HCT116 (cell line): ENCODE data around the gene STXBP5. TPM values are rescaled to one million over a fixed set of nuclear protein-coding genes. Genes with fewer than 3 reads are reported as not detected.

Source experiments
- ATAC-seq: fragments of 200-7000 bp; cut with Tn5 transposase; 2 replicates; pipeline ENCODE4 v1.9.1; 2020; ENCODE audit warnings: mild to moderate bottlenecking, moderate library complexity
- BruUV-seq: library from RNA; stranded (reverse); fragments of 400-500 nt; replicated peaks from 2 replicates; lab custom pipeline; 2021; lab: Mats Ljungman, UMichigan
- CTCF ChIA-PET: fragments of 300-600 bp; sonication (Branson Sonifier 250); formaldehyde crosslinking; loops from one replicate; lab custom pipeline; 2021; ENCODE audit warnings: antibody characterized with exemption; lab: Charles Lee
- POLR2A ChIA-PET: fragments of 300-600, 350-600 bp; sonication (Branson Sonifier 250); formaldehyde crosslinking; loops from one replicate; lab custom pipeline; 2021; ENCODE audit warnings: antibody characterized with exemption; lab: Charles Lee
- RAD21 ChIA-PET, 2 experiments: fragments of 300-600 bp; sonication (Branson Sonifier 250); formaldehyde crosslinking; loops; one replicate each; lab custom pipeline; 2023; ENCODE audit warnings: low total read pairs in 2 of 2; ENCODE audit not compliant: uncharacterized antibody in 2 of 2, unreplicated experiment in 2 of 2, low non-redundant PET in 1 of 2; lab: Charles Lee
- DNase-seq: peaks from one replicate; pipeline ENCODE4 v3.0.0-alpha.2; 2010; ENCODE audit warnings: low read depth, low spot score
- H2AFZ ChIP-seq: fragments of 200-600 bp; shearing (Covaris generic), sonication (generic); 2 replicates; pipeline ENCODE4 v1.6.1; 2017; ENCODE audit warnings: low read depth, mixed run types, mixed read lengths, antibody characterized with exemption, low read length; ENCODE audit not compliant: poor library complexity, severe bottlenecking
- H3K27ac ChIP-seq: 2 replicates; pipeline ENCODE4 v1.5.1; 2012; ENCODE audit warnings: low read depth, low read length
- H3K27me3 ChIP-seq: fragments of 200-600 bp; sonication (generic); 2 replicates; pipeline ENCODE4 v1.6.1; 2016; ENCODE audit warnings: mixed run types, low read length, mixed read lengths; ENCODE audit not compliant: insufficient read depth
- H3K36me3 ChIP-seq, 2 experiments: fragments of 200-500 bp in 1 of 2; fragments of 200-600 bp in 1 of 2; sonication (Bioruptor generic) in 1 of 2; sonication (generic) in 1 of 2; 2 replicates each; pipeline versions ENCODE4 v1.5.1 to v1.6.1; 2014 to 2016; ENCODE audit warnings: low read length in 2 of 2, inconsistent platforms in 1 of 2, mixed read lengths in 1 of 2, mixed run types in 1 of 2; ENCODE audit not compliant: insufficient read depth in 2 of 2, control insufficient read depth in 1 of 2
- H3K4me1 ChIP-seq, 2 experiments: fragments of 200-600 bp in 1 of 2; sonication (generic) in 1 of 2; 2 replicates each; pipeline versions ENCODE4 v1.5.1 to v1.6.1; 2012 to 2017; ENCODE audit warnings: low read length in 2 of 2, inconsistent platforms in 1 of 2, mild to moderate bottlenecking in 1 of 2, mixed read lengths in 1 of 2, mixed run types in 1 of 2, moderate library complexity in 1 of 2; ENCODE audit not compliant: insufficient read depth in 2 of 2, control insufficient read depth in 1 of 2
- H3K4me2 ChIP-seq: fragments of 200-600 bp; sonication (generic); 2 replicates; pipeline ENCODE4 v1.6.1; 2017; ENCODE audit warnings: mixed run types, low read length, mixed read lengths
- H3K4me3 ChIP-seq, 2 experiments: fragments of 200-600 bp in 1 of 2; sonication (generic) in 1 of 2; replicated peaks in 1 of 2; 2 replicates each; pipeline ENCODE4 v1.5.1; 2011 to 2016; ENCODE audit warnings: low read length in 2 of 2, control low read depth in 1 of 2, low read depth in 1 of 2, mild to moderate bottlenecking in 1 of 2, mixed read lengths in 1 of 2, mixed run types in 1 of 2
- H3K79me2 ChIP-seq: fragments of 200-600 bp; sonication (generic); 2 replicates; pipeline ENCODE4 v1.6.1; 2017; ENCODE audit warnings: mild to moderate bottlenecking, mixed run types, low read length, moderate library complexity, mixed read lengths; ENCODE audit not compliant: insufficient read depth
- H3K9ac ChIP-seq: fragments of 200-600 bp; sonication (generic); 2 replicates; pipeline ENCODE4 v1.6.1; 2016; ENCODE audit warnings: low read length, mixed read lengths
- H3K9me2 ChIP-seq: fragments of 200-600 bp; sonication (generic), shearing (Covaris generic); 2 replicates; pipeline ENCODE4 v1.6.1; 2017; ENCODE audit warnings: mixed run types, mild to moderate bottlenecking, moderate library complexity; ENCODE audit not compliant: insufficient read depth
- H3K9me3 ChIP-seq, 2 experiments: fragments of 200-500 bp in 1 of 2; fragments of 200-600 bp in 1 of 2; sonication (Bioruptor generic) in 1 of 2; sonication (generic) in 1 of 2; 2 replicates each; pipeline ENCODE4 v1.6.1; 2014 to 2017; ENCODE audit warnings: low read length in 2 of 2, mixed read lengths in 2 of 2, inconsistent platforms in 1 of 2, low read depth in 1 of 2, mild to moderate bottlenecking in 1 of 2, mixed run types in 1 of 2, moderate library complexity in 1 of 2; ENCODE audit not compliant: control insufficient read depth in 1 of 2, insufficient read depth in 1 of 2
- H4K20me1 ChIP-seq: fragments of 200-600 bp; sonication (generic), shearing (Covaris generic); 2 replicates; pipeline ENCODE4 v1.6.1; 2017; ENCODE audit warnings: mixed run types, mild to moderate bottlenecking, moderate library complexity; ENCODE audit not compliant: insufficient read depth
- CBX3 ChIP-seq: IDR thresholded peaks from 2 replicates; pipeline ENCODE4 v1.6.1; 2012; ENCODE audit warnings: low read depth
- CEBPB ChIP-seq: IDR thresholded peaks from 2 replicates; pipeline ENCODE4 v1.6.1; 2012; ENCODE audit warnings: low read depth
- EZH2 ChIP-seq: fragments of 200-600 bp; sonication (generic); IDR thresholded peaks from 2 replicates; pipeline ENCODE4 v1.6.1; 2017; ENCODE audit warnings: antibody characterized with exemption, mixed run types
- FOSL1 ChIP-seq: IDR thresholded peaks from 2 replicates; pipeline ENCODE4 v1.6.1; 2012; ENCODE audit warnings: low read depth
- JUND ChIP-seq: IDR thresholded peaks from 2 replicates; pipeline ENCODE4 v1.6.1; 2012
- POLR2AphosphoS5 ChIP-seq: IDR thresholded peaks from 2 replicates; pipeline ENCODE4 v1.6.1; 2011; ENCODE audit warnings: mild to moderate bottlenecking, low read depth, low read length, moderate library complexity
- REST ChIP-seq: IDR thresholded peaks from 2 replicates; pipeline ENCODE4 v1.6.1; 2012; ENCODE audit warnings: low read depth
- ZFX ChIP-seq: fragments of 450-650 bp; IDR thresholded peaks from 2 replicates; pipeline ENCODE4 v1.6.1; 2017
- ZNF274 ChIP-seq: fragments of 200-500 bp; sonication (Bioruptor generic); IDR thresholded peaks from 2 replicates; pipeline ENCODE4 v1.6.1; 2014; ENCODE audit warnings: mild to moderate bottlenecking, low read depth, low read length, inconsistent platforms
- intact Hi-C: fragments of 100-400 bp; cut with micrococcal nuclease; formaldehyde crosslinking; loops from 2 replicates; pipeline ENCODE4 v1.10.0; 2022
- total RNA-seq: library from RNA; stranded (reverse); gene quantifications from one replicate; pipeline ENCODE4 v1.2.1, GENCODE V29; 2021; ENCODE audit not compliant: unreplicated experiment
- TF ChIP-seq, protein P1 (sequence below), 3 experiments: fragments of 200-600 bp in 1 of 3; sonication (generic) in 1 of 3; IDR thresholded peaks in 2 of 3; conservative IDR thresholded peaks in 1 of 3; 2 replicates each; pipeline ENCODE4 v1.5.1; 2012 to 2017; ENCODE audit warnings: low read depth in 2 of 3, low read length in 2 of 3, antibody characterized with exemption in 1 of 3, borderline replicate concordance in 1 of 3, control low read depth in 1 of 3, mild to moderate bottlenecking in 1 of 3, mixed read lengths in 1 of 3, mixed run types in 1 of 3, moderate library complexity in 1 of 3; ENCODE audit not compliant: insufficient read depth in 1 of 3
- TF ChIP-seq, protein P2 (sequence below): IDR thresholded peaks from 2 replicates; pipeline ENCODE4 v1.6.1; 2012

The STXBP5 gene
- total RNA-seq, 1 experiment from 2014 or later: 12.6 TPM

DNA sequence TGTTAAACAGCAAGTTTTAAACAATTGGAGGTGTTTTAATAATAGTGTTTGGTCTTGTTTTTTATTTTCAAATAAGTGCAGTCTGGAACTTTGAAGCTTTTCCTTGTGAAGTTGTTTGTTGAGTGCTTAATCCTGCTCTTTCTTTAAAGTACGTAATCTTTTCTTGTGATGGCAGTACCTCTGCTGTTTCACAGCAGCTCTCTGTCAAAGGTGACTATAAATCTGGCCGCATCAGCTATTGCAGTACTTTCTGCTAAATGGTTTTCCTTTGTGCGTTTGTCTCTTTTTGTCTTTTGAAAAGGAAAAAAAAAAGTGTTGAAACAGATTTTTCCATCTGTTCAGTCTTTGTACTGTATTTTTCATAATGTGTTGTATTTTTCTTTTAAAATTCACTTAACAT is 12.7 kb downstream of the STXBP5 start:
- no peak for ATAC-seq
- H3K27ac ChIP-seq: no peak overlapping the region
- no peaks in the 10 kb centered on the region for H3K9me3 ChIP-seq
- no TSS peak for BruUV-seq
- H2AFZ ChIP-seq: no peak overlapping the region
- no peak overlapping the region for H3K4me3 ChIP-seq
- TF ChIP-seq CBX3 (no peak), JUND (no peak), EZH2 (no peak), ZNF274 (no peak), CEBPB (no peak), POLR2AphosphoS5 (no peak)
- TF ChIP-seq, protein P1, sequence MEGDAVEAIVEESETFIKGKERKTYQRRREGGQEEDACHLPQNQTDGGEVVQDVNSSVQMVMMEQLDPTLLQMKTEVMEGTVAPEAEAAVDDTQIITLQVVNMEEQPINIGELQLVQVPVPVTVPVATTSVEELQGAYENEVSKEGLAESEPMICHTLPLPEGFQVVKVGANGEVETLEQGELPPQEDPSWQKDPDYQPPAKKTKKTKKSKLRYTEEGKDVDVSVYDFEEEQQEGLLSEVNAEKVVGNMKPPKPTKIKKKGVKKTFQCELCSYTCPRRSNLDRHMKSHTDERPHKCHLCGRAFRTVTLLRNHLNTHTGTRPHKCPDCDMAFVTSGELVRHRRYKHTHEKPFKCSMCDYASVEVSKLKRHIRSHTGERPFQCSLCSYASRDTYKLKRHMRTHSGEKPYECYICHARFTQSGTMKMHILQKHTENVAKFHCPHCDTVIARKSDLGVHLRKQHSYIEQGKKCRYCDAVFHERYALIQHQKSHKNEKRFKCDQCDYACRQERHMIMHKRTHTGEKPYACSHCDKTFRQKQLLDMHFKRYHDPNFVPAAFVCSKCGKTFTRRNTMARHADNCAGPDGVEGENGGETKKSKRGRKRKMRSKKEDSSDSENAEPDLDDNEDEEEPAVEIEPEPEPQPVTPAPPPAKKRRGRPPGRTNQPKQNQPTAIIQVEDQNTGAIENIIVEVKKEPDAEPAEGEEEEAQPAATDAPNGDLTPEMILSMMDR (IDR thresholded peaks at IDR 0.05 in 2 of 3, conservative IDR thresholded peaks at IDR 0.05 in 1 of 3; ENCODE audit: borderline replicate concordance in 1 of 3, insufficient read depth in 1 of 3, low read depth in 2 of 3, low read length in 2 of 3): no peak
- TF ChIP-seq, protein P2, sequence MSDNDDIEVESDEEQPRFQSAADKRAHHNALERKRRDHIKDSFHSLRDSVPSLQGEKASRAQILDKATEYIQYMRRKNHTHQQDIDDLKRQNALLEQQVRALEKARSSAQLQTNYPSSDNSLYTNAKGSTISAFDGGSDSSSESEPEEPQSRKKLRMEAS: no peak
- no peaks in the 10 kb centered on the region for H3K27me3 ChIP-seq
- intact Hi-C loops: no loop called here
- H3K4me1 ChIP-seq: no peaks in the 10 kb centered on the region
- no peak overlapping the region for H3K9ac ChIP-seq
- peaks cover 5% of the 10 kb centered on the region; the same call in 1 of the 2 replicates for H3K79me2 ChIP-seq
- no peaks in the 10 kb centered on the region for H3K36me3 ChIP-seq
- no peak for DNase-seq
- H3K9me2 ChIP-seq: no peaks in the 10 kb centered on the region
- CTCF ChIA-PET: no interaction called here
- POLR2A ChIA-PET: no interaction called here
- no peak overlapping the region for H3K4me2 ChIP-seq
- RAD21 ChIA-PET: no interaction called here
- no peaks in the 10 kb centered on the region for H4K20me1 ChIP-seq

- H3K9me2 ChIP-seq: no peaks in the 10 kb centered on the region
- no peak overlapping the region for H3K4me3 ChIP-seq
- H3K4me1 ChIP-seq: no peaks in the 10 kb centered on the region
- H3K27me3 ChIP-seq: no peaks in the 10 kb centered on the region
- ChIA-PET RAD21 (no interaction called here), POLR2A (no interaction called here), CTCF (no interaction called here)
- no peak for ATAC-seq
- BruUV-seq: no TSS peak
- H3K9me3 ChIP-seq: no peaks in the 10 kb centered on the region
- H3K36me3 ChIP-seq: no peaks in the 10 kb centered on the region
- DNase-seq: no peak
- TF ChIP-seq ZFX: no peak
- TF ChIP-seq FOSL1: no peak
- no peak for TF ChIP-seq REST
- H3K27ac ChIP-seq: no peak overlapping the region
- no peaks in the 10 kb centered on the region for H4K20me1 ChIP-seq
- no peak overlapping the region for H3K4me2 ChIP-seq
- H3K9ac ChIP-seq: no peak overlapping the region
- no peak overlapping the region for H2AFZ ChIP-seq
- intact Hi-C loops: no loop called here
- peaks cover 5% of the 10 kb centered on the region; the same call in 1 of the 2 replicates for H3K79me2 ChIP-seq
Measured at GRCh38 chr6:147217840-147218404, 13.7 kb downstream of the STXBP5 start.
